Heart left ventricle (tissue), 16 donors: ENCODE results near the gene ATP2C1. TPM values are rescaled to one million over a fixed set of nuclear protein-coding genes. Genes with fewer than 3 reads are reported as not detected.

Source experiments
- ATAC-seq, 4 donors: fragments of 200-7000 bp; cut with Tn5 transposase; one replicate each; pipeline ENCODE4 v1.9.1; 2020 to 2022; ENCODE audit warnings: moderate library complexity in 4 of 4, mild to moderate bottlenecking in 3 of 4, moderate number of reproducible peaks in 1 of 4
- DNase-seq, 5 donors: peaks; one replicate each; pipeline ENCODE4 v3.0.0-alpha.2; 2020
- H3K27ac ChIP-seq, 12 donors: fragments of 200-600 bp; sonication (generic) in 4 of 12; one replicate each; pipeline versions ENCODE4 v1.5.0 to v1.8.0; 2016 to 2022; ENCODE audit warnings: mild to moderate bottlenecking in 2 of 12
- H3K27me3 ChIP-seq, 9 donors: fragments of 200-600 bp; sonication (generic) in 2 of 9; one replicate each; pipeline versions ENCODE4 v1.5.1 to v1.8.0; 2016 to 2022; ENCODE audit warnings: mild to moderate bottlenecking in 3 of 9
- H3K36me3 ChIP-seq, 9 donors: fragments of 200-600 bp; sonication (generic) in 2 of 9; one replicate each; pipeline versions ENCODE4 v1.5.0 to v1.8.0; 2018 to 2022; ENCODE audit warnings: mild to moderate bottlenecking in 2 of 9
- H3K4me1 ChIP-seq, 12 donors: fragments of 200-600 bp; sonication (generic) in 4 of 12; one replicate each; pipeline versions ENCODE4 v1.5.0 to v1.8.0; 2016 to 2022; ENCODE audit warnings: mild to moderate bottlenecking in 3 of 12
- H3K4me3 ChIP-seq, 12 donors: fragments of 200-600 bp; sonication (generic) in 4 of 12; one replicate each; pipeline versions ENCODE4 v1.5.0 to v1.8.0; 2017 to 2022; ENCODE audit warnings: mild to moderate bottlenecking in 9 of 12, moderate library complexity in 4 of 12
- H3K9me3 ChIP-seq, 12 donors: fragments of 200-600 bp; sonication (generic) in 4 of 12; one replicate each; pipeline versions ENCODE4 v1.5.0 to v1.8.0; 2016 to 2022; ENCODE audit warnings: mild to moderate bottlenecking in 1 of 12
- POLR2A ChIP-seq, 2 donors: fragments of 450-650 bp; IDR thresholded peaks; one replicate each; pipeline ENCODE4 v1.6.1; 2017; ENCODE audit warnings: antibody characterized with exemption in 2 of 2, mild to moderate bottlenecking in 2 of 2, moderate library complexity in 2 of 2
- WGBS, 4 donors: extraction: QIAGEN DNeasy Blood & Tissue Kit in 2 of 4; methylation state at CpG; one replicate each; pipeline versions ENCODE4 v1.1.5 to v1.1.7; 2013 to 2018; 5-methylcytosine and 5-hydroxymethylcytosine counted together
- intact Hi-C, 10 donors: fragments of 100-400 bp; cut with DNase I; formaldehyde crosslinking; loops; one replicate each; pipeline versions ENCODE4 v1.11.1 to v1.14.2; 2022
- polyA plus RNA-seq, 2 donors: library from polyadenylated mRNA; stranded (reverse); fragments of 200-250 nt; gene quantifications; one replicate each; pipeline ENCODE4 v1.2.3, GENCODE V29; 2013
- total RNA-seq, 9 donors: library from RNA; depleted of rRNA in 2 of 9; stranded (reverse); fragments of >200 nt in 2 of 9; fragmentation: NEBNext Ultra II Directional in 3 of 9; extraction: Animal tissue kit (Norgen Biotek cat#: 25700) in 3 of 9; gene quantifications; one replicate each; pipeline versions ENCODE4 v1.1.0 to v1.2.4, GENCODE V29; 2016 to 2023
- TF ChIP-seq, protein P1 (sequence below), 12 donors: fragments of 200-600 bp; sonication (generic) in 4 of 12; IDR thresholded peaks; one replicate each; pipeline versions ENCODE4 v1.5.0 to v1.8.0; 2018 to 2022; ENCODE audit warnings: antibody characterized with exemption in 12 of 12, mild to moderate bottlenecking in 5 of 12
- donor health status: ischemic (EF 13 %, LVEDD 7.1; RV severe dilation, severe dysfunction).
- donor health status: healthy with polysubstance abuse.
- donor health status: DM: no; HTN: yes; CAD: no.
- donor health status: DM: no; HTN: no; CAD: no.
- donor health status: ischemic (EF 25% LVEDD 6.9; RV normal size, moderate dysfunction).
- donor health status: ischemic (EF 25% LVEDD 5.7; RV mildly dilated, moderate dysfunction).
- donor health status: healthy.
- donor health status: DM: yes; HTN: yes; CAD: no.
- donor health status: ischemic (EF 35%, LVEDD 5.7; RV mildly dilated, moderate dysfunction).
- donor health status: nonischemic (EF 11% LVEDD 7.7; RV severe dilation, severe dysfunction).
- donor health status: DM: yes; HTN: yes; CAD: no.
- donor health status: PGD.
- donor health status: ischemic (EF 29% LVEDD 5.4; RV normal size, mild dysfunction).
- donor health status: nonischemic (EF 23%, LVEDD 6.1; RV moderate dilation, normal function).

The ATP2C1 gene
- total and polyA plus RNA-seq, 11 donors = 26.1 to 74.4 (median 60.1) TPM

DNA sequence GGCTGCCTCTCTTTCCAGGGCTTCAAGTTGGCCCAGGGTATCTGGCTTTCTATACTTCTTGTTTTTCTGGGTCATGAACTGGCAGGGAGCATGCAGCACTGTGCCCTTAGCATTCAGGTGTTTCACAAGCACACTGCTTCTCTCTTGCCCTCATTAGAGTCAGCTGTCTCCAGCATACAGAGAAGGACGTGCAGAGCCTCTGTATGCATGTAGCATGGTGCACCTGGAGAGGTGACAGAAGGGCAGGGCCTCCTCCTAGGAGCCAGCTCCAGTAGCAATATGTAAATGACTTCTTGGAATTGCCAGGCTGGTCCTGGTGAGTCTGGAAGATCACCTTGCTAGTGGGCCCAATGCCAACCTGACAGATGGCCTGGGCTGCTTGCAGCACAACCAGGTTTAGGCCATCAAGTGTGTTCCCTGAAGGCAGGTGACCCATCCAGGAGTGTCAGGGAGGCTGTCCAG, 44.8 kb upstream of the ATP2C1 start:
- no peaks in the 10 kb centered on the region for H3K36me3 ChIP-seq
- intact Hi-C loops = no loop called here
- H3K27me3 ChIP-seq = no peaks in the 10 kb centered on the region
- ATAC-seq = peak in 3 of 4 donors; percentile 14 to 49 (median 44)
- TF ChIP-seq, protein P1, sequence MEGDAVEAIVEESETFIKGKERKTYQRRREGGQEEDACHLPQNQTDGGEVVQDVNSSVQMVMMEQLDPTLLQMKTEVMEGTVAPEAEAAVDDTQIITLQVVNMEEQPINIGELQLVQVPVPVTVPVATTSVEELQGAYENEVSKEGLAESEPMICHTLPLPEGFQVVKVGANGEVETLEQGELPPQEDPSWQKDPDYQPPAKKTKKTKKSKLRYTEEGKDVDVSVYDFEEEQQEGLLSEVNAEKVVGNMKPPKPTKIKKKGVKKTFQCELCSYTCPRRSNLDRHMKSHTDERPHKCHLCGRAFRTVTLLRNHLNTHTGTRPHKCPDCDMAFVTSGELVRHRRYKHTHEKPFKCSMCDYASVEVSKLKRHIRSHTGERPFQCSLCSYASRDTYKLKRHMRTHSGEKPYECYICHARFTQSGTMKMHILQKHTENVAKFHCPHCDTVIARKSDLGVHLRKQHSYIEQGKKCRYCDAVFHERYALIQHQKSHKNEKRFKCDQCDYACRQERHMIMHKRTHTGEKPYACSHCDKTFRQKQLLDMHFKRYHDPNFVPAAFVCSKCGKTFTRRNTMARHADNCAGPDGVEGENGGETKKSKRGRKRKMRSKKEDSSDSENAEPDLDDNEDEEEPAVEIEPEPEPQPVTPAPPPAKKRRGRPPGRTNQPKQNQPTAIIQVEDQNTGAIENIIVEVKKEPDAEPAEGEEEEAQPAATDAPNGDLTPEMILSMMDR (IDR thresholded peaks at IDR 0.05) = no peak
- no peak for TF ChIP-seq POLR2A (IDR thresholded peaks at IDR 0.05)
- no peaks in the 10 kb centered on the region for H3K9me3 ChIP-seq
- H3K4me3 ChIP-seq = no peak overlapping the region
- WGBS, 4 donors = 38 to 53% (median 42%) methylated on average over 1 of the region's 1 CpG
- peaks cover 0 to 24% (median 14%) of the 10 kb centered on the region in 12 donors for H3K4me1 ChIP-seq
- peak overlapping the region in 8 of 12 donors; percentile 62 to 93 (median 80) for H3K27ac ChIP-seq
- peak in 4 of 5 donors; percentile 29 to 54 (median 34) for DNase-seq

DNA sequence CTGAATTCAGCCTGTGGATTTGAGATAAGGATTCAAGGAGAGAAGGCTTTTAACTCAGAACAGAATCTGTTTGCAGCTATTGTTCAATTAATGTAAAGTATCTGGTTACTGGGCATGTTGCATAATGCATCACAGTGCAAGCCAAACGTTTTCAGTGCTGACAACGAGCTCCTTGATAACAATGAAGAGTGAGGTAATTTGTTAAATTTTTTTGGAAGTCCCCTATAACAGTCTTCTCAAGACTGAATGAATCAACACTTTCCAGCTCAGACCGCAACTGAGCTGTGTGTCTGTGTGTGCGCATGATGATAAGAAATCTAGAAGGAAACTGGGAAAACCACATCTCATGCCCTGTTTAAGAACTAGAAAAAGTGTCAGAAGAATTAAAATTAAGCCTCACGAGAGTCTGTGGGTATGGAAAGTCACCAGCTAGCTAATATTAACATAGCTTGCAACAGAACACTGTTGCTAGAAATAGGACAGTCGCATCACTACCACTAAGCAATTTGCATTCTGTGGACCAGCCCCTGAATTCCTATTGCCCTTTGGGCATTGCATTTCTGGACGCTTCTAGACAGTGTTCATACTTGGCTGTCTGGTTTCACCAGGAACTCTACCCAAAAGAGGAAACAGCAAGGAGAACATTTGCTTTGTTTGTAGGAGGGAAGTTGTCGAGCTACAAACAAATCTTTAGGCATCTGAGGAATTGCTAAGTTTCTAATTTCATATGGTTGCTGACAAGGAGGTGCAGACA, 43.7 kb upstream of the ATP2C1 start:
- Histone ChIP-seq H3K27ac (peak overlapping the region; percentile 62 to 93 (median 76)), H3K4me3 (peak overlapping the region; percentile 17 to 63 (median 51)), H3K36me3 (no peaks in the 10 kb centered on the region), H3K4me1 (peaks cover 0 to 33% (median 14%) of the 10 kb centered on the region in 12 donors), H3K9me3 (no peaks in the 10 kb centered on the region), H3K27me3 (no peaks in the 10 kb centered on the region)
- 4 to 22% (median 9%) methylated on average over 8 of the region's 8 CpGs for WGBS, 4 donors
- DNase-seq = peak in 4 of 5 donors; percentile 28 to 39 (median 36)
- ATAC-seq = peak; percentile 85 to 93 (median 93)
- intact Hi-C loops = loop anchor here in 2 of 10 donors (2.0 to 5.0 kb wide), 2 partner anchors 42 to 43 kb away; partner anchors contain the start of gene ATP2C1 (in 1 of the 2)
- peak in 1 of 2 donors; percentile 23 for TF ChIP-seq POLR2A (IDR thresholded peaks at IDR 0.05)
- TF ChIP-seq, protein P1 (IDR thresholded peaks at IDR 0.05) = no peak

GRCh38 chr3:130850843-130851242, 43.0 kb upstream of the ATP2C1 start:
- ATAC-seq = peak in 3 of 4 donors; percentile 32 to 62 (median 36)
- no peak for TF ChIP-seq POLR2A (IDR thresholded peaks at IDR 0.05)
- TF ChIP-seq, protein P1 (IDR thresholded peaks at IDR 0.05) = no peak
- WGBS, 4 donors = 27 to 52% (median 36%) methylated on average over 7 of the region's 7 CpGs

GRCh38 chr3:130851277-130851676, 42.6 kb upstream of the ATP2C1 start:
- Histone ChIP-seq H3K4me1 (peaks cover 0 to 40% (median 14%) of the 10 kb centered on the region in 12 donors), H3K4me3 (peak overlapping the region; percentile 17 to 63 (median 51)), H3K27ac (peak overlapping the region; percentile 62 to 93 (median 76)), H3K27me3 (no peaks in the 10 kb centered on the region), H3K36me3 (no peaks in the 10 kb centered on the region), H3K9me3 (no peaks in the 10 kb centered on the region)
- intact Hi-C loops = loop anchor here in 2 of 10 donors (2.0 to 5.0 kb wide), 2 partner anchors 41 to 42 kb away; partner anchors contain the start of gene ATP2C1 (in 1 of the 2)
- TF ChIP-seq POLR2A (IDR thresholded peaks at IDR 0.05) = no peak
- TF ChIP-seq, protein P1 (IDR thresholded peaks at IDR 0.05) = no peak
- ATAC-seq (no peak), DNase-seq (no peak)

More at GRCh38 chr3:130850843-130851242, 43.0 kb upstream of the ATP2C1 start:
- no peaks in the 10 kb centered on the region for H3K9me3 ChIP-seq
- no peak for DNase-seq
- intact Hi-C loops = loop anchor here in 2 of 10 donors (2.0 to 5.0 kb wide), 2 partner anchors 41 to 42 kb away; partner anchors contain the start of gene ATP2C1 (in 1 of the 2)
- H3K27me3 ChIP-seq = no peaks in the 10 kb centered on the region
- peaks cover 0 to 37% (median 14%) of the 10 kb centered on the region in 12 donors for H3K4me1 ChIP-seq
- H3K27ac ChIP-seq = peak overlapping the region; percentile 62 to 93 (median 76)
- peak overlapping the region; percentile 17 to 63 (median 51) for H3K4me3 ChIP-seq
- no peaks in the 10 kb centered on the region for H3K36me3 ChIP-seq
